ENCODE data around the gene RUNX2. TPM values are rescaled to one million over a fixed set of nuclear protein-coding genes. Genes with fewer than 3 reads are reported as not detected.

RUNX2 gene
- total and polyA plus RNA-seq, 9 of the 15 experiments (the other 6 are each of a cell fraction or from before 2014, with no cell fraction given): 0.29 to 1.00 (median 0.43) TPM

DNA sequence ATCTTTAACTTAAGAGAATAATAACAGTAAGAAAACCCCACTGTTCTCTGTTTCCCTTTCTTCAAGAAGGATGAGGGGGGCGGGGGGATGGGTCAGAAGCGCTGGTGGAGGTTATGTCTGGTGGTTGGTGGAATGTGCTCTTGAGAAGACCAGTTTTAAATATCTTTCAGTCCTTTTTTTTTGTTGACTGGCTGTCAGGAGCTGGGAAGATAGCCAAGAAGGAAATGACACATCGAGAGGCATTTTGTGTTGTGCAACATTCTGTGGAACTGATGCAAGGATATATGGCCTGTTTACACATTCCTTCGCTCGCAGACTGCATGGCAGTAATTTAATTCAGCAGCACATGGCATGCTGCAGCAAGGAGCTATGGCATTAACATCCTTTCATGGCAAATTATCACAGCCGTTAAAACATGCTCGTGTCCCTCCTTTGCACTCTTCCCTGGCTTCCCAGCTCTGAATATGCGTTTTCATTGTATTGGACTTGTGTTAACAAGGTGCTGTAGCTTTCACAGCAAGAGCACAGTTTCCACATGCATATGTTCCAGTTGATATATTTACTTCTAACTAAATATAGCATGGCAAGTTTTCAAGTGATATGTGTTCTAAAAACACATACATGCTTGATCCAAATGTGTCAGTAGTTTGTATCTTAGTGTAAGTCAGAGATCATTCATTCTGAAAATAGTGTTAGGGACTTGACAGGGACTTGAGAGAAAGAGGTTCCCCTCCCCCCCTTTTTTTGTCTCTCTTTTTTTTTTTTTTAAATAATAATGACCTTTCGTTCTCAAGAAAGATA, 117.8 kb downstream of the RUNX2 start (continued):
- TF ChIP-seq, protein P1, sequence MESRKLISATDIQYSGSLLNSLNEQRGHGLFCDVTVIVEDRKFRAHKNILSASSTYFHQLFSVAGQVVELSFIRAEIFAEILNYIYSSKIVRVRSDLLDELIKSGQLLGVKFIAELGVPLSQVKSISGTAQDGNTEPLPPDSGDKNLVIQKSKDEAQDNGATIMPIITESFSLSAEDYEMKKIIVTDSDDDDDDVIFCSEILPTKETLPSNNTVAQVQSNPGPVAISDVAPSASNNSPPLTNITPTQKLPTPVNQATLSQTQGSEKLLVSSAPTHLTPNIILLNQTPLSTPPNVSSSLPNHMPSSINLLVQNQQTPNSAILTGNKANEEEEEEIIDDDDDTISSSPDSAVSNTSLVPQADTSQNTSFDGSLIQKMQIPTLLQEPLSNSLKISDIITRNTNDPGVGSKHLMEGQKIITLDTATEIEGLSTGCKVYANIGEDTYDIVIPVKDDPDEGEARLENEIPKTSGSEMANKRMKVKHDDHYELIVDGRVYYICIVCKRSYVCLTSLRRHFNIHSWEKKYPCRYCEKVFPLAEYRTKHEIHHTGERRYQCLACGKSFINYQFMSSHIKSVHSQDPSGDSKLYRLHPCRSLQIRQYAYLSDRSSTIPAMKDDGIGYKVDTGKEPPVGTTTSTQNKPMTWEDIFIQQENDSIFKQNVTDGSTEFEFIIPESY (CRISPR knock-in tag; IDR thresholded peaks at IDR 0.05): no peak
- TF ChIP-seq SIN3A (IDR thresholded peaks at IDR 0.05; ENCODE audit: borderline replicate concordance in 2 of 2, control insufficient read depth in 1 of 2, low read depth in 2 of 2, low read length in 2 of 2): no peak
- TF ChIP-seq RAD21 (CRISPR knock-in tag; conservative IDR thresholded peaks at IDR 0.05 in 1 of 2, IDR thresholded peaks at IDR 0.05 in 1 of 2): peak; percentile 20 to 48
- peak; percentile 87 for TF ChIP-seq NBN (IDR thresholded peaks at IDR 0.05; ENCODE audit: low read depth)
- peak; percentile 99 for TF ChIP-seq SMARCC2 (IDR thresholded peaks at IDR 0.05; ENCODE audit: low read depth)
- no peak for TF ChIP-seq PHB2 (IDR thresholded peaks at IDR 0.05; ENCODE audit: low read depth)
- TF ChIP-seq ELF2 (CRISPR knock-in tag; IDR thresholded peaks at IDR 0.05): peak; percentile 80
- peak in 1 of 2 experiments; percentile 26; a peak in 1 of 4 replicates for TF ChIP-seq KDM1A (IDR thresholded peaks at IDR 0.05)
- TF ChIP-seq HMG20A (CRISPR knock-in tag; conservative IDR thresholded peaks at IDR 0.05): no peak
- no peak for TF ChIP-seq ZNF77 (CRISPR knock-in tag; IDR thresholded peaks at IDR 0.05)
- no peak for TF ChIP-seq WHSC1 (IDR thresholded peaks at IDR 0.05; ENCODE audit: low read length)
- TF ChIP-seq SMARCA4 (IDR thresholded peaks at IDR 0.05): peak; percentile 99
- TF ChIP-seq FUS (optimal IDR thresholded peaks at IDR 0.05; ENCODE audit: low read depth, low read length): no peak
- TF ChIP-seq ZNF511 (CRISPR knock-in tag; IDR thresholded peaks at IDR 0.05): no peak
- TF ChIP-seq, protein P2, sequence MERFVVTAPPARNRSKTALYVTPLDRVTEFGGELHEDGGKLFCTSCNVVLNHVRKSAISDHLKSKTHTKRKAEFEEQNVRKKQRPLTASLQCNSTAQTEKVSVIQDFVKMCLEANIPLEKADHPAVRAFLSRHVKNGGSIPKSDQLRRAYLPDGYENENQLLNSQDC (CRISPR knock-in tag; IDR thresholded peaks at IDR 0.05): no peak
- TF ChIP-seq, protein P3, sequence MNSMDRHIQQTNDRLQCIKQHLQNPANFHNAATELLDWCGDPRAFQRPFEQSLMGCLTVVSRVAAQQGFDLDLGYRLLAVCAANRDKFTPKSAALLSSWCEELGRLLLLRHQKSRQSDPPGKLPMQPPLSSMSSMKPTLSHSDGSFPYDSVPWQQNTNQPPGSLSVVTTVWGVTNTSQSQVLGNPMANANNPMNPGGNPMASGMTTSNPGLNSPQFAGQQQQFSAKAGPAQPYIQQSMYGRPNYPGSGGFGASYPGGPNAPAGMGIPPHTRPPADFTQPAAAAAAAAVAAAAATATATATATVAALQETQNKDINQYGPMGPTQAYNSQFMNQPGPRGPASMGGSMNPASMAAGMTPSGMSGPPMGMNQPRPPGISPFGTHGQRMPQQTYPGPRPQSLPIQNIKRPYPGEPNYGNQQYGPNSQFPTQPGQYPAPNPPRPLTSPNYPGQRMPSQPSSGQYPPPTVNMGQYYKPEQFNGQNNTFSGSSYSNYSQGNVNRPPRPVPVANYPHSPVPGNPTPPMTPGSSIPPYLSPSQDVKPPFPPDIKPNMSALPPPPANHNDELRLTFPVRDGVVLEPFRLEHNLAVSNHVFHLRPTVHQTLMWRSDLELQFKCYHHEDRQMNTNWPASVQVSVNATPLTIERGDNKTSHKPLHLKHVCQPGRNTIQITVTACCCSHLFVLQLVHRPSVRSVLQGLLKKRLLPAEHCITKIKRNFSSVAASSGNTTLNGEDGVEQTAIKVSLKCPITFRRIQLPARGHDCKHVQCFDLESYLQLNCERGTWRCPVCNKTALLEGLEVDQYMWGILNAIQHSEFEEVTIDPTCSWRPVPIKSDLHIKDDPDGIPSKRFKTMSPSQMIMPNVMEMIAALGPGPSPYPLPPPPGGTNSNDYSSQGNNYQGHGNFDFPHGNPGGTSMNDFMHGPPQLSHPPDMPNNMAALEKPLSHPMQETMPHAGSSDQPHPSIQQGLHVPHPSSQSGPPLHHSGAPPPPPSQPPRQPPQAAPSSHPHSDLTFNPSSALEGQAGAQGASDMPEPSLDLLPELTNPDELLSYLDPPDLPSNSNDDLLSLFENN (IDR thresholded peaks at IDR 0.05; ENCODE audit: low read depth in 2 of 2, low read length in 2 of 2): no peak; a peak in 1 of 4 replicates
- peak; percentile 48; the same call in 1 of the 2 replicates for TF ChIP-seq KLF16 (IDR thresholded peaks at IDR 0.05)
- TF ChIP-seq NCOA1 (IDR thresholded peaks at IDR 0.05; ENCODE audit: low read depth): peak; percentile 86
- no peak for TF ChIP-seq HNRNPUL1 (IDR thresholded peaks at IDR 0.05; ENCODE audit: low read length)
- TF ChIP-seq ZNF584 (CRISPR knock-in tag; IDR thresholded peaks at IDR 0.05; ENCODE audit: low read depth): peak; percentile 92
- peak; percentile 78; the same call in 1 of the 2 replicates for TF ChIP-seq PYGO2 (tag; IDR thresholded peaks at IDR 0.05)
- no peak; the same call in 1 of the 2 replicates for TF ChIP-seq MIER1 (IDR thresholded peaks at IDR 0.05; ENCODE audit: low read depth)
- TF ChIP-seq NFE2 (IDR thresholded peaks at IDR 0.05; ENCODE audit: low read depth): peak; percentile 81

Data from K562 (cell line).